ENCODE data around the gene CFAP99.

The CFAP99 gene

DNA sequence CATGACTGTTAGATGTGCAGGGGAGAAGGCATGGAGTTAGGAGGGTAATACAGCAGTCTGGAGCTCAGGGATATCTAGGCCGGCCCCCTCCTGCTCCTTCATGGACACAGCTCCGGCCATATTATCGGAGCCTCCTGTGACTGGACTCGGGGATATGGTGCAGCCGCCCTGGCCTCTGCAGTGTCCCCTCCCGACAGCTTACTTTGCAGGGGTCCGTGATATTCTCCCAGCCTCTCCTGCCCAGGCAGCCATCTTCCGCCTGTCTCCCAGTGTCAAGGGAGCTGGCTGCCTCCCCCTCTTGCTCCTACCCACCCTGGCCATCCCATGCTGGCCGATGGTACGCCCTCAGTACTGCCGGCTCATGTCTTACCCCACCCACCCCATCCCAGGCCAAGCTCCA, 30.3 kb downstream of the CFAP99 start:
- Mint-ChIP-seq H3K9me3 (no peaks in the 10 kb centered on the region), H3K36me3 (no peaks in the 10 kb centered on the region), H3K27me3 (peaks cover 2% of the 10 kb centered on the region), H3K27ac (no peak overlapping the region), H3K4me1 (peaks cover 2% of the 10 kb centered on the region), H3K4me3 (no peak overlapping the region)
- ATAC-seq (ENCODE audit: low read depth) = no peak
- DNase-seq (ENCODE audit: low spot score in 2 of 2) = no peak

DNA sequence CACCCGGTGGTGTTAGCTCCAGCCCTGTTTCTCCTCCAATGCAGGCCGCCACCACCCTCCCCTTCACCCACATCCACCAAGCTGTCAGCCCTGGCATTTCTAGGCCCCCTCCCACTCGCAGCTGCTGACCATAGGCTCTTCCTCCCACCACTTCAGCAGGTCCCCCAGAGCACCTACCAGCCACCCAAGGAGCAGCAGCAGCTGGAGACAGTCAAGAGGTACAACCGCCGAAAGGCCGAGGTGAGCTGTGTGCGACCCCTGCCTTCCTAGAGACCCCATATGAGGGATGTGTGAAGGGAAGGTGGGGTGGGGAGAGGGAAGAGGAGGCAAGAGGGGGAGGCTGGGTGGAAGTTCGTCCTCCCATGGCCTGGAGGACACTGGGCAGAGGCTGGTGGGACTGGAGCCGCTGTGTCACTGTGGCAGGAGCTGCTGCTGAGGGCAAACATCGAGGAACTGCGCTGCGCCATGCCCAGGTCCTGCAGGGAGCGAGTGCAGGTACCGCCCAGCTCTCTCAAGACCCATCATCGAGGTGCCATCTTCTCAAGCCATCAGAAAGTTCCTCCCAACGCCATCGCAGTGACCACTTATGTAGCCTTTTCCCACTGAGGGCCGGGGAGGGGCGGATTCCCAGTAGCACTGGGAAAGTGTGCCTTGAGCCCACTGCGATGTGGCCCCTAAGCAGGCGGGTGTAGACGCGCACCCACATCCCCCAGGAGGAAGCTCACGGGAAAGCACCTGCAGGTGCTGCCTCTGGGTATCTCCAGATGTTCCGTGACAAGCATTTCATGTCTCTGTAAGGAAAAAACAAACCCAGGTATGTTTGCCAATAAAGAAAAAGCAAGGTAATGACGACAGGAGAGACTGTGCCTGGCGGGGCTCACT, 31.0 kb downstream of the CFAP99 start:
- ATAC-seq (ENCODE audit: low read depth) (peak; percentile 63), DNase-seq (ENCODE audit: low spot score in 2 of 2) (no peak)
- Mint-ChIP-seq H3K9me3 (no peaks in the 10 kb centered on the region), H3K36me3 (no peaks in the 10 kb centered on the region), H3K27me3 (peaks cover 2% of the 10 kb centered on the region), H3K27ac (no peak overlapping the region), H3K4me3 (no peak overlapping the region), H3K4me1 (peaks cover 2% of the 10 kb centered on the region)

DNA sequence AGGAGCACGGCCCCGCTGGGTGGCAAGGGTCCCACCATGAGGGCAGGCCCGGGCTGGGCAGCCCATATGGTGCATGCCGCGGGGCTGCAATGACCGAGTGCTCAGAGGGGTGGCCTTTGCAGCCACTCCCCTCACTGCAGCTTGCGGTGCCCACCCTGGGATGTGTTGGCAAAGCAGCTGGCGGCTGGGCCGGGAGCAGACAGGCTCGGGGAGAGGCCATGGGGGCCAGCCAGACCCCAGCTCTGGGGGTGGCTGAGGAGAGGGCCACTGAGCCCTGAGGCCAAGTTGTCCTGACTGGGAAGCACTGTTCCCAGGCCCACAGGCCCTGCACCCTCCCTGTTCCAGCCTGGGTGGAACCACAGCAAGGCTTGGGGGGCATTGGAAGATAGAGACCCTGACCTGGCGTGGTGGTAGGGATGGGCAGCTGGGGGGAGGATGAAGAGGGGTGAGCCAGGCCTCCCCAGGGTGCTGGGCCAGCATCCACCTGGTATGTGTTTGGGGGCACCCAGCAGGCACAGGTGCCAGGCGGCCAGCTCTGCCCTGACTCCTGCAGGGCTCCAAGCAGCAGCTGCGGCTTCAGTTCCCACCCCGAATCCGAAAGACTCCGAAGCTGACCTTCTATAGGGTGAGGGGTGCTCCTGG, 31.8 kb downstream of the CFAP99 start:
- Mint-ChIP-seq H3K4me3 (no peak overlapping the region), H3K4me1 (peaks cover 2% of the 10 kb centered on the region), H3K27ac (no peak overlapping the region), H3K9me3 (no peaks in the 10 kb centered on the region), H3K36me3 (no peaks in the 10 kb centered on the region), H3K27me3 (peaks cover 2% of the 10 kb centered on the region)
- DNase-seq (ENCODE audit: low spot score in 2 of 2) (no peak), ATAC-seq (ENCODE audit: low read depth) (no peak)

DNA sequence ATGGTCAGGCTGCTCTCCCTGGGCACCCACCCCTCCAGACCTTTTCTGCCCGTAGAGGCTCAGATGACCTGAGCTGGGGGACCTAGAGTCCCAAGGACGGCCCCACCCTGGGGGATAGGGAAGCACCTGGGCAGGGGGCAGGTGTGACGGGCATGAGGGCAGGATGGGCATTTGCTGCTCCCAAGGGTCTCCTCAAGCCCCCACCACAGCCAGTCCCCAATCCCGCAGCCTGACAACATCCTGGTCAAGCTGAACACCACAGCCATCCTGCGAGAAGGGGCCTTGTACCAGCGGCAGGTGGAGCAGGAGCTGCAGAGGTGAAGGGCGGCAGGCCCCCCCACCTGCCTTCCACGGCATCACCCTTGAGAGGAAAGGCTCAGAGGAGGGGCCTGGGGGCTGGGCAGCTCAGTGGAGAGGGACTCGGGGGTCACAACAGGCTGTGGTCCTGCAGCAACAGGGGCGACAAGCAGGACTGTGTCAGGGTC, 32.3 kb downstream of the CFAP99 start:
- Mint-ChIP-seq H3K36me3 (no peaks in the 10 kb centered on the region), H3K27ac (no peak overlapping the region)
- no peak for ATAC-seq (ENCODE audit: low read depth)

DNA sequence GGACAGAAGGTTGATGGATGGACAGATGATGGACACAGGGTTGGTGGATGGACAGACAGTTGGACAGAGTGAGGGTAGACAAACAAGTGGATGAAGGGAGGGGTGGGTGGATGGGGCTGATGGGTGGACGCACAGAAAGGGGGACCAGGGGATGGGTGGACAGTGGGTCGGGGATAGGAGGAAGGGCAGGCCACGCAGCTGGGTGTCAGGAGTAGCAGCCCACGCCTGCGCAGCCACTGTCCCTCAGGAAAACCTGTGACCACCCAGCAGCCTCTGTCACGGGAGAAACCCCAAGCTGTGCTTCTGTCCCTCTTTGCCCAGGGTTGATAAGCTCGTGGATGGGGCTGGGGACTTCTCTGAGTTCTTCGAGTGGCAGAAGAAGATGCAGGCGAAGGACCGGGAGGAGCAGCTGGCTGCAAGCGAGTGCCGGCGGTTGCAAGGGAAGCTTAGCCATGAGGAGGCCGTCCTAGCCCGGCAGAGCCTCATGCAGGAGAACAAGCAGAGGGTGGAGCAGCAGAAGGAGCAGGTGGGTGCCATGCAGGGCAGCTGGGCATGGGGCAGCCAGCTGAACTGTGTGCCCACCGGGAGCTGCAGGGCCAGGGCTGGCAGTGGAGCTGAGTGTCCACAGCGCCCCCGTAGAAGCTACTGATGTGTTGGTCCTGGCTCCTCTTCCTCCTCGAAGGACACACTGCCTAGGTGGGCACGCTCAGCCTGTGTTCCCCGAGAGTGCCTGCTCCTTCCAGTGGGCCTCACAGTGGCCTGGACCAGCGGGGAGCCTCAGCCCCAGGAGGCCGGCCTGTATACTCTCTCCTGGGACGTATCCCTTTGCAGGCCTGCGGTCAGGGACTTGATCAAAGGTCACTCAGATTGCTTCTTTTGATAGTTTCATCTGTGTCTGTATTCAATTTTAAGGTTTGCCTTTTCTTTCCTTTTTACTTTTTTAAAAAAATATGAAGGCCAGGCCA, 33.3 kb downstream of the CFAP99 start:
- Mint-ChIP-seq H3K4me1 (peaks cover 2% of the 10 kb centered on the region), H3K36me3 (no peaks in the 10 kb centered on the region), H3K27me3 (peaks cover 2% of the 10 kb centered on the region), H3K27ac (no peak overlapping the region), H3K4me3 (no peak overlapping the region), H3K9me3 (no peaks in the 10 kb centered on the region)
- ATAC-seq (ENCODE audit: low read depth) (no peak), DNase-seq (ENCODE audit: low spot score in 2 of 2) (no peak)

More for the DNA sequence above, 32.3 kb downstream of the CFAP99 start:
- H3K4me3 Mint-ChIP-seq = no peak overlapping the region
- H3K4me1 Mint-ChIP-seq = peaks cover 2% of the 10 kb centered on the region
- no peak for DNase-seq (ENCODE audit: low spot score in 2 of 2)
- no peaks in the 10 kb centered on the region for H3K9me3 Mint-ChIP-seq
- peaks cover 2% of the 10 kb centered on the region for H3K27me3 Mint-ChIP-seq

DNA sequence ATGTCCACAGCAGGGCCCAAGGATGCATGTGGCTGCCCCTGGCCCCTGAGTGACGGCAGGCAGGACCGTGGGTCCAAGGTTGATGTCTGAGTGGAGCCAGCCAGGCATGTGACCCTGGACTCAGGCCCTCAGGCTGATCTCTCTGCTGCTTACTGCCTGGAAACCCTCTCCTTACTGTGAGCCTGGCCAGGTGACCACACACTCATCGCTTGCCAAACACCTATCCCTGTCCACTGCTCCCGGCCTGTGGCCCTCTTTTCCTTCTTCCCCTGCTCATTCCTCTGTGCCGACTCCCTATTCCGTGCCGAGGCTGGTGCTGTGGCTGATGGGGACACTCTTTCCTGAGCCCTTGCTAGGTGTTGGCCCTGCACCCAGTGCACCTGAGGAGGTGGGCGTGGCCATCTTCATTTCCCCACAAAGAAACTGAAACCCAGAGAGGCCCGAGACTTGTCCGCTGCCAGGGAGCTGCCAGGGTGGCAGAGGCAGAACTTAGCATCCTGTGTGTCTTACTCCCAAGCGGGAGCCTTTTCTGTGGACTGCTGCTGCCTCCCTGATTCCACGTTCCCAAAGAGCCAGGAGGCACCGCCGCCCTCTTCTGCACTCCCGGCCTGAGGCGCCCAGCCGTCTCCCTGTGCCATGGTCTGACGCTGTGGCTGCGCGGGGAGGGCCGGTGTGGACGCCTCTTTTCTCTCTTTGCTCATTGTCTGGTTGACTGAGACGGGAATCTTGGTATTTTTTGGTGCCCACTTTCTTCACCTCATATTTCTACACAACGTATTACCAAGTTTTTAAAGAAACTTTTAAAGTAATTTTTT, 38.9 kb downstream of the CFAP99 start:
- H3K36me3 Mint-ChIP-seq = no peaks in the 10 kb centered on the region
- ATAC-seq (ENCODE audit: low read depth) = no peak

DNA sequence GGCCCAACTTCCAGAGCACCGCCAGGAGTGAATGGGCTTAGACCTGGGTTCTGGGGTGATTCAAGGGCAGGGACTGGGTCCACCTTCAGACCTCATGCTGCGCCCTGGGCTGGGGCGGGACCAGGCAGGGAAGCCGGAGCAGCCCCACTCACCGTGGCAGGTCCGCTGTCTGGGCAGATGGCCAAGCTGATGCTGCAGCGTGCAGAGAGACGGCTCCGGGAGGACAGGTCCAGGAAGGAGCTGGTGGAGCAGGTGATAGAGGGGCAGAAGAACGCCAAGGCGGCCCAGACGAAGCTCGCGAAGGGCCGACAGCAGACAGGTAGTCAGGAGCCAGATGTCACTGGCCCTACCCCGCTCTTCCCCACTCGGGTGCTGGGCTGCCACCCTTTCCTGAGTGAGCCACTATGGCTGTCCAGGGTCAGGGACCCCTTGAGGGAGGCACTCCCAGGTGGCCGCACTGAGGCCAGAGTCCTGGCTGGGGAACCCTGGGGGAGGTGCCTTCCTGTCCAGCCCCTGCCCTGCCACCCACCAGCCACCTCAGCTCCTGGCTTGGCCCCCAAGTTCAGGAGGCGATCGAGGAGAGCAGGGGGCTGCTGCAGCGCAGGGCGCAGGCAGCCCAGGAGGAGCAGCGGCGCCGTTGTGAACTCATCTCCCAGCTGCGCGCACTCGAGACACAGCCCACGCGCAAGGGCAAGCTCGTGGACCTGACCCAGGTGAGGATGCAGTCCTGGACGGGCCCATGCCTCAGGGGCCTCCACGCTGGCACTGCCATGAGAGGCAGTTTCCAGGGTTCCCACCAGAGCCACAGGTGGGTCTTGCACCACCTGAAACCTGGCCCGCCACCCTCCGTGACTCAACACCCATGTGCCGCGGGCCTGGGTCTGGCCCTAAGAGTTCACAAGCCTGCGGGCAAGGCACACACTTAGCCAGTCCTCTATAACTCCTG, 40.1 kb downstream of the CFAP99 start:
- Mint-ChIP-seq H3K4me3 (no peak overlapping the region), H3K27ac (no peak overlapping the region), H3K27me3 (peaks cover 4% of the 10 kb centered on the region), H3K9me3 (no peaks in the 10 kb centered on the region), H3K36me3 (no peaks in the 10 kb centered on the region), H3K4me1 (peaks cover 16% of the 10 kb centered on the region)
- DNase-seq (ENCODE audit: low spot score in 2 of 2) (no peak), ATAC-seq (ENCODE audit: low read depth) (no peak)

More for the DNA sequence above, 38.9 kb downstream of the CFAP99 start:
- H3K4me1 Mint-ChIP-seq = peaks cover 8% of the 10 kb centered on the region
- no peak overlapping the region for H3K4me3 Mint-ChIP-seq
- no peaks in the 10 kb centered on the region for H3K9me3 Mint-ChIP-seq
- no peak for DNase-seq (ENCODE audit: low spot score in 2 of 2)
- H3K27ac Mint-ChIP-seq = no peak overlapping the region
- peaks cover 1% of the 10 kb centered on the region for H3K27me3 Mint-ChIP-seq

DNA sequence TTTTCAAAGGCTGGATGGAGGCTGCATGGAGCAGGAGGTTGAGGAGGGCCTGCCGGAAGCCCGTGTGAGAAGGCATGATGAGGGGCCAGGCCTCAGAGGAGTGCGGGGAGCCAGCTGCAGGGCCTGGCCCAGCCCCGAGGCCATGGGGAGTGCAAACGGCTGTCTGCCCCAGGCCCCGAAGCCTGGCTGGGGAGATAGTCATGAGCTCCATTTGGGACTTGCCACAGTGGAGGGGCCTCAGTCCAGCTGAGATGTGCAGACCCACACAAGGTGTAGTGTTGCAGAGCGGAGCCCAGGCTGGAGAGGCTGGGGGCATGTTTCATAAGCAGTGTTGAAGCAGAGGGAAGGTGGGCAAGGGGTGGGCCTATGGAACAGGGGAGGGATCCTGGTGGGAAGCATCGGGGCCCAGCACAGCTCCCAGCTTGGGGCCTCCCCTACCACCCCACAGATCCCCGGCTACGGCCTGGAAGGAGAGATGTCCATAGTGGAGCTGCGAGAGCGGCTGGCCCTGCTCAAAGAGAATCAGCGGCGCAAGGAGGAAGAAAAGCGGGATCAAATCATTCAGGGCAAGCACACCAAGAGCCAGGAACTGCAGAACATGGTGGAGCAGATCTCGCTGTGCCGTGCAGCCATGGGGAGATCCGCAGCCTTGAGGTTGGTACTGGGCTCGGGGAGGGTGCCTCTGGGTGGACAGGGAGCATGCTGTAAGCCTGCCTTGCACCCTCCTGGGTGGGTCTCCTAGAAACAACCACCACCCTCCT, 41.0 kb downstream of the CFAP99 start:
- Mint-ChIP-seq H3K4me3 (no peak overlapping the region), H3K9me3 (no peaks in the 10 kb centered on the region), H3K27me3 (peaks cover 4% of the 10 kb centered on the region), H3K36me3 (no peaks in the 10 kb centered on the region), H3K27ac (no peak overlapping the region), H3K4me1 (peaks cover 16% of the 10 kb centered on the region)
- ATAC-seq (ENCODE audit: low read depth) = no peak
- no peak for DNase-seq (ENCODE audit: low spot score in 2 of 2)

DNA sequence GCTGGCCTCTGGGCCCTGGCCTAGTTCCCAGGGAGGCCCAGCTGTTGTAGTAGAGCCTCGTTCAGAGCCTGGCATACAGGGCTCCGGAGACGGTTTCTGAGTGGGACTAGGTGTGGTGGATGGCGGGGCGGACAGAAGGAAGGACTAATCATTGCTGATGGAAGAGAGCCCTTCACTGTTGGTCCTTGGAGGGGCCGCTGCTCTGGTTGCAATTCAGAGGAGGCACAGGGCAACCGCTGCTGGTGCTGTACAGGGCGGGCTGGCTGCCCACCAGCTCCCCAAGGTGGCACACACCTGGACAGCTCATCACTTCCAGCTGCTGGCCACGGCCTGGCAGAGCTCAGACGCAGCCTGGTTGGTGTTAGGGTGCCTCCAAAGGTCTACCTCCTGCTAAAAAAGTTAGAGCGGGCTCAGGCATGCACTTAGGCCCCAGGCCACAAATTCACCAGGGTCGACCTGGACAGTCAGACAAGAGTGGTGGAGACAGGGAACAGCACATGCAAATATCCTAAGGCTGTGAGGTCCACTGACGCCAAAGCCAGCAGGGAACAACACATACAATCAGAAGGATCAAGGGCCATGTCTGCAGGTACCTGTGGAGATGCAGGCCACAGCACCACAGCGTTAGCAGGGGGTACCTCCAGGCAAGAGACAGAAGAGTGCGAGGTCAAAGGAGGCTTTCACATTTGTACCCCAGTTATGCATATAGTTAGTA, 42.6 kb downstream of the CFAP99 start:
- ATAC-seq (ENCODE audit: low read depth) (no peak), DNase-seq (ENCODE audit: low spot score in 2 of 2) (no peak)
- Mint-ChIP-seq H3K36me3 (no peaks in the 10 kb centered on the region), H3K4me3 (peak overlapping the region; percentile 86), H3K9me3 (no peaks in the 10 kb centered on the region), H3K27me3 (peaks cover 4% of the 10 kb centered on the region), H3K27ac (no peak overlapping the region), H3K4me1 (peaks cover 16% of the 10 kb centered on the region)

DNA sequence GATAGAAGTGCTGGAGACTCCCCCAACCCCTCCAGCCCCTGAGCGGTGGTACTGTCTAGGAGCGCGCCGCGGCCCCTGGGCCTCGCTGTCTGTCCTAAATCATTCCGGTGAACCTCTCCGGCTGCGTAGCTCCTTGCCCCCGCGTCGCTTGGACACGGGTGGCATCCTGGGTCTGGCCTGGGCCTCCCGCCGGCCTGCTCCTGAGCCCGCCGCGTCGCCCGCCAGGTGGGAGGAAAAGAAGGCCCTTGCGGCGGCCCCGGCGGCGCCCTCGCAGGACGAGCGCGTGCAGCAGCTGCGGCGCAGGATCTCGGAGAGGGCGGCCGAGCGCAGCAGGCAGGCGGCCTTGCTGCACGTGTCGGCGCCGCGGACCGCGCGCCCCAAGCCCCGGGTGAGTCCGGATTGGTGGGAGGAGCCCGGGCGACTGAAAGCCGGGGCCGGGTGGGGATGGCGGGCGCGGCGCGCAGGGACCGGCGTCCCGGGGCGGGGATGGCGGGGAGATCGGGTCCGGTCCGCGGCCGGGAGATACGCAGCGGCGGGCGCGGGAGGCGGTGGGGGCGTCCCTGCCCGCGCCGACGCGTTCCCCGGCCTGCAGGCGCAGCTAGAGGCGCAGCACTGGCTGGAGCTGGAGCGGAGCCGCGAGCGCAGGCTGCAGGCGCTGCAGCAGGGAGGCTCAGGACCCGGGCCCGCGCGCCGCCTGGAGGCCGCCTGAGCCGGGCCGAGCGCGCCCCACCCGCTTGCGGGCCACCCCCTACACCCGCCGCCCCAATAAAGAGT, 43.6 kb downstream of the CFAP99 start:
- peaks cover 4% of the 10 kb centered on the region for H3K27me3 Mint-ChIP-seq
- no peaks in the 10 kb centered on the region for H3K9me3 Mint-ChIP-seq
- ATAC-seq (ENCODE audit: low read depth) (peak; percentile 98), DNase-seq (ENCODE audit: low spot score in 2 of 2) (peak; percentile 69 to 74)
- H3K36me3 Mint-ChIP-seq = no peaks in the 10 kb centered on the region
- H3K4me1 Mint-ChIP-seq = peaks cover 16% of the 10 kb centered on the region
- H3K27ac Mint-ChIP-seq = no peak overlapping the region
- H3K4me3 Mint-ChIP-seq = peak overlapping the region; percentile 86
